ENCODE results near the gene CIITA.

Gene CIITA

DNA sequence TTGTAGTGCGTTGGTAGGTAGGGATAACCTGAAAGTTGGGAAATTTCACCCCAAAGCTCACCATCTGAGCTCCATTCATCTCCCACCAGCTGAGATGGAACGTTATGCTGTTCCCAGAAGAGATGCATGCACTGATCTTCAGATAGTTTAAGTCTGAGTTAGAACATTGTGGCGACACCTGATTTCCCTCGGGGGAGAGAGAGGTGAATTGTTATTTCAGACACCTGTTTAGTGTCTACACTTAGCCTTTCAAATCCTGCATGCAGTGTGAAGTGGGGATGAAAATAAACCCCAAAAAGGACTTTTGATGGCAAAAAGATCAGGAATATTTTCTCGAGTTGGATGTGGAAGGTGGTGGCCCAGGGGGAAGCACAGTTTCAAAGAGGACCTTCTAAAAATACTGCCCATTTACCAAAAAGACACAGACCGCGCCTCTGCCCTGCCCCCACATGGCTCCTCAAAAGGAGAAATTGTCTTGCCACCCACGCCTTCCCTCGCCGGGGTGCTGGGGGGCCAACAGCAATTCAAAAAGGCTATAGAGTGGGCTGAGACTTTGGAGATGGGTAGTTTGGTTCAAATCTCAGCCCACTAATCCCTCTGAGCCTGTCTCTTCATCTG lies 11.4 kb downstream of the CIITA start:
- Histone ChIP-seq H3K36me3 (ENCODE audit: control insufficient read depth, insufficient read depth, low read length, severe bottlenecking) (no peaks in the 10 kb centered on the region), H3K4me3 (ENCODE audit: low read length) (no peak overlapping the region), H3K27me3 (replicated peaks; ENCODE audit: control insufficient read depth, insufficient read depth, low read length) (peaks cover 5% of the 10 kb centered on the region), H3K4me1 (ENCODE audit: control insufficient read depth, insufficient read depth, low read length) (no peaks in the 10 kb centered on the region), H3K9ac (ENCODE audit: low read length) (no peak overlapping the region), H3K9me3 (ENCODE audit: control insufficient read depth, low read length) (no peaks in the 10 kb centered on the region)
- DNase-seq (ENCODE audit: low read depth) = no peak

DNA sequence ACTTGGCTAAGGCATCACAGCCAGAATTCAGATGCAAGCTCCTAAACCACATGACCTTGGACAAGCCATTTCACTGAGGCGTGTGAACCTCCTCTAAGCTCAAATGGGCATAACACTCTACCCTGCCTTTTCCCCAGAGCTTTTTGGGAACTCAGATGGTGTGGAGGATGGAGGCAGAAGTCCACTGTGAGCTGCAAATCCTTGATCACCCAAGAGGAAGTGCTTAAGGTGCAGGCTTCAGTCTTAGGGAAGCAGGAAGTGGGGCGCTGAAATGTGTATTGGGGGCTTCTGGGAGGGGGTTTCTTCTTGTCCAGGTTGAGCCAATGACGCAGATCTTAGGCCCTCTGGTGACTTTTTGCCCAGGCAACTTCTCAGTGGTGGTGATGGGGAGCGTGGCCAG lies 12.9 kb downstream of the CIITA start:
- DNase-seq (ENCODE audit: low read depth) = no peak
- Histone ChIP-seq H3K27me3 (replicated peaks; ENCODE audit: control insufficient read depth, insufficient read depth, low read length) (peaks cover 5% of the 10 kb centered on the region), H3K9ac (ENCODE audit: low read length) (no peak overlapping the region), H3K4me3 (ENCODE audit: low read length) (no peak overlapping the region), H3K36me3 (ENCODE audit: control insufficient read depth, insufficient read depth, low read length, severe bottlenecking) (no peaks in the 10 kb centered on the region), H3K9me3 (ENCODE audit: control insufficient read depth, low read length) (no peaks in the 10 kb centered on the region), H3K4me1 (ENCODE audit: control insufficient read depth, insufficient read depth, low read length) (no peaks in the 10 kb centered on the region)

DNA sequence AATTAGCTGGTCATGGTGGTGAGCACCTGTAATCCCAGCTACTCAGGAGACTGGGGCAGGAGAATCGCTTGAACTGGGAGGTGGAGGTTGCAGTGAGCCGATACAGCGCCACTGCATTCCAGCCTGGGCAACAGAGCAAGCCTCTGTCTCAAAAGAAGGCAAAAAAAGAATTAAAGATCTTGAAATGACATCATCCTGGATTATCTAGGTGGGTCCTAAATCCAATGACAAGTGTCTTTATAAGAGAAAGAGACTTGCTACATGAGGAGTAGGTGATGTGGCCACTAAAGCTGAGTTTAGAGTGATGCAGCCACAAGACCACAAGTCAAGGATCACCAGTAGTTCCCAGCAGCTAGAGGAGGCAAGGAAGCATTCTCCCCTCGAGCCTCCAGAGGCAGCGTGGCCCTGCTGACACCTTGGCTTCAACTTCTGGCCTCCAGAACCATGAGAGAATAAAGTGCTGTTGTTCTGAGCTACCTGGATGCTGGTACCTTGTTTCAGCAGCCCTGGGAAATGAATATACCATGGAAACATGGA lies 15.8 kb downstream of the CIITA start:
- H3K9me3 ChIP-seq (ENCODE audit: control insufficient read depth, low read length) = no peaks in the 10 kb centered on the region
- no peaks in the 10 kb centered on the region for H3K4me1 ChIP-seq (ENCODE audit: control insufficient read depth, insufficient read depth, low read length)
- peaks cover 5% of the 10 kb centered on the region for H3K27me3 ChIP-seq (replicated peaks; ENCODE audit: control insufficient read depth, insufficient read depth, low read length)
- DNase-seq (ENCODE audit: low read depth) = no peak
- no peaks in the 10 kb centered on the region for H3K36me3 ChIP-seq (ENCODE audit: control insufficient read depth, insufficient read depth, low read length, severe bottlenecking)
- H3K4me3 ChIP-seq (ENCODE audit: low read length) = no peak overlapping the region
- H3K9ac ChIP-seq (ENCODE audit: low read length) = no peak overlapping the region

DNA sequence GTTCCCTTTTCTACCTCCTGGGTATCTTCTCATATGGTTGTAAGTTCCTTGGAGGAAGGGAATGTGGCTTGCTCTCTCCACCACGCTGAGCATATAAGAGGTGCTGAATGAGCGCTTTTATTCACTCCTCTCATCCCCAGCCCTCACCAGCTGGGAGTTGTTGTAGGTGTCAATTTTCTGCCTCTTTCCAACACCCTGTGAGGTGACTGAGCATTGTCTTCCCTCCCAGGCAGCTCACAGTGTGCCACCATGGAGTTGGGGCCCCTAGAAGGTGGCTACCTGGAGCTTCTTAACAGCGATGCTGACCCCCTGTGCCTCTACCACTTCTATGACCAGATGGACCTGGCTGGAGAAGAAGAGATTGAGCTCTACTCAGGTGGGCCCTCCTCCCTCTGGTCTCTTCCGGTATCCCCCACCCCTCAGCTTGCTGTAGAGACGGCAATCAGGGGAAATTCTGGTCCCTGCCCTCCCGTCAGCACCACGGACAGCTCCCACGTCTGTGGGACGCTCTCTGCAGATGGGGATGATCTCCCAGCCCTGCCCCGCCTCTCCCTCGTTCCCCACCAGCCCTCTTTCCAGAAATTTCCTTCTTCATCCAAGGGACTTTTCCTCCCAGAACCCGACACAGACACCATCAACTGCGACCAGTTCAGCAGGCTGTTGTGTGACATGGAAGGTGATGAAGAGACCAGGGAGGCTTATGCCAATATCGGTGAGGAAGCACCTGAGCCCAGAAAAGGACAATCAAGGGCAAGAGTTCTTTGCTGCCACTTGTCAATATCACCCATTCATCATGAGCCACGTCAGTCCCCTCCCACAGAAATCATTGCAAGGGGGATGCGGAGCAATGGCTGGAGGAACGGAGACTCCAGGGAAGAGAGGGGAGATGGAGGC lies 18.3 kb downstream of the CIITA start:
- no peaks in the 10 kb centered on the region for H3K9me3 ChIP-seq (ENCODE audit: control insufficient read depth, low read length)
- H3K36me3 ChIP-seq (ENCODE audit: control insufficient read depth, insufficient read depth, low read length, severe bottlenecking) = no peaks in the 10 kb centered on the region
- H3K9ac ChIP-seq (ENCODE audit: low read length) = no peak overlapping the region
- H3K4me1 ChIP-seq (ENCODE audit: control insufficient read depth, insufficient read depth, low read length) = no peaks in the 10 kb centered on the region
- H3K27me3 ChIP-seq (replicated peaks; ENCODE audit: control insufficient read depth, insufficient read depth, low read length) = peaks cover 5% of the 10 kb centered on the region
- no peak overlapping the region for H3K4me3 ChIP-seq (ENCODE audit: low read length)
- peak; percentile 64 for DNase-seq (ENCODE audit: low read depth)

DNA sequence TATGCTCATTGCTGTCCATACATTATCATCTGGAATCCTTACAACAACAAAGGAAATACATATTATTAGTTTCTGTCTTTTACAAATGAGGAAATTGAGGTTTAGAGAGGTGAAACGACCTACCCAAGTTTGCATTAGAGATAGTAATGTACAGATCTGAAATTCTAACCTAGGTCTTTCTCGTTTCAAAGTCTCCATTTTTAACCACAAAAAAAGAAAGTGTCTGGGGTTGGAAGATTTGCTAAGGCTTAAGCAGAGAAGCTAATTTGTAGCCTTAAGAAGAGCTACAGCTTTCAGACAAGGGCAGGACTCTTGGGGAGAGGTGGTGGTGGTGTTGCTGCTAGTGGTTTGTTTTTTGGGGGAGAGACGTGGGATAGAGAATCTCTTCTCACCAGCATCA lies 19.2 kb downstream of the CIITA start:
- no peak overlapping the region for H3K9ac ChIP-seq (ENCODE audit: low read length)
- H3K4me1 ChIP-seq (ENCODE audit: control insufficient read depth, insufficient read depth, low read length) = no peaks in the 10 kb centered on the region
- H3K4me3 ChIP-seq (ENCODE audit: low read length) = no peak overlapping the region
- H3K27me3 ChIP-seq (replicated peaks; ENCODE audit: control insufficient read depth, insufficient read depth, low read length) = peaks cover 5% of the 10 kb centered on the region
- no peaks in the 10 kb centered on the region for H3K36me3 ChIP-seq (ENCODE audit: control insufficient read depth, insufficient read depth, low read length, severe bottlenecking)
- no peaks in the 10 kb centered on the region for H3K9me3 ChIP-seq (ENCODE audit: control insufficient read depth, low read length)
- DNase-seq (ENCODE audit: low read depth) = no peak

DNA sequence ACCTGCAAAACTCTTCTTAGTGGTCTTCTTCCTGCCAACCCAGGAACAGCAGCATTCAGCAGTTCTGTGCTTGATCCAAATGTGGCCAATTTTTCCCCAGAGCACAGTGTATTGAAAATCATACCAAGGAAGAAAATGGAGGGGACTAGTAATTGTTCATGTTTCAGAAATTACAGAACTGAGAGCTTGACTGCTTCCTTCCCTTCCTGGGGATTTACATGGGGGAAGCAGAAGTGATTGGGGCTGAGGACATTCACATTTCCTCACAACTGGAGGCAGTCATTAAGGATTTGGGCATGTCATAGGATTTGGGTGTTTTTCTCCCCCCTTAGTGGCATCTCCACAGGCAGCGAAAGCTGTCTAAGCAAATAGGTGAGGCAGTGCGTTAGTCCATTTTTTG lies 19.7 kb downstream of the CIITA start:
- H3K36me3 ChIP-seq (ENCODE audit: control insufficient read depth, insufficient read depth, low read length, severe bottlenecking) = no peaks in the 10 kb centered on the region
- H3K9ac ChIP-seq (ENCODE audit: low read length) = no peak overlapping the region
- no peak for DNase-seq (ENCODE audit: low read depth)
- peaks cover 5% of the 10 kb centered on the region for H3K27me3 ChIP-seq (replicated peaks; ENCODE audit: control insufficient read depth, insufficient read depth, low read length)
- no peak overlapping the region for H3K4me3 ChIP-seq (ENCODE audit: low read length)
- no peaks in the 10 kb centered on the region for H3K9me3 ChIP-seq (ENCODE audit: control insufficient read depth, low read length)
- H3K4me1 ChIP-seq (ENCODE audit: control insufficient read depth, insufficient read depth, low read length) = no peaks in the 10 kb centered on the region

DNA sequence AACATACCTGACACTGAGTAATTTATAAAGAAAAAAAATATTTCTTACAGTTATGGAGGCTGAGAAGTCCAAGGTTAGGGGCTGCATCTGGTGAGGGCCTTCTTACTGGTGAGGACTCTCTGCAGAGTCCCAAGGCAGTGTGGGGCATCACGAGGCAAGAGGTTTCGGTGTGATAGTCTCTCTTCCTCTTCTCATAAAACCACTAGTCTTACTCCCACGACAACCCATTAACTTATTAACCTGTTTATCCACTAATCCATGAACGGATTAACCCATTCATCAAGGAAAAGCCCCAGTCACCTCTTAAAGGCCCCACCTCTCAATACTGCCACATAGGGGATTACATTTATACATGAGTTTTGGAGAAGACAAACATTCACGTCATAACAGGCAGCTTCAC lies 20.1 kb downstream of the CIITA start:
- Histone ChIP-seq H3K36me3 (ENCODE audit: control insufficient read depth, insufficient read depth, low read length, severe bottlenecking) (no peaks in the 10 kb centered on the region), H3K9ac (ENCODE audit: low read length) (no peak overlapping the region), H3K9me3 (ENCODE audit: control insufficient read depth, low read length) (no peaks in the 10 kb centered on the region), H3K4me3 (ENCODE audit: low read length) (no peak overlapping the region), H3K4me1 (ENCODE audit: control insufficient read depth, insufficient read depth, low read length) (no peaks in the 10 kb centered on the region), H3K27me3 (replicated peaks; ENCODE audit: control insufficient read depth, insufficient read depth, low read length) (peaks cover 5% of the 10 kb centered on the region)
- DNase-seq (ENCODE audit: low read depth) = no peak

DNA sequence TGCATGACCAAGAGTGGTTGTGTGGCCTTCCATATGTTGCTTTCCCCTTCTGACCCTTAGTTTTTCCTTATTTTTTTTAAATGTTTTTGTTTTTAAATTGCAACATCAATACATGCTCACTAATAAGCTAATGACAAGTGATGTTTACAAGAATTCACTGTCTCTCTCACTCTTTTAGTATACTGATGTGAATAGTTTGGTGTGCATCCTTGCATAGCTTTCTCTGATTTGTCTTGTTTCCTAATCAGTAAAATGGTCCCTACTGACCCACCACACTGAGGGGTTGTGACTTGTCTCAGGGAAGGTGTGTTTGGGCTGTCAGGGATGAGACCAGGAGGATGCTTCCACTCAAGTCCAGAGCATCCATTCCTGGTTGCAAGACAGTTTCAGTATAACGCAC lies 26.0 kb downstream of the CIITA start:
- no peak overlapping the region for H3K4me3 ChIP-seq (ENCODE audit: low read length)
- H3K9me3 ChIP-seq (ENCODE audit: control insufficient read depth, low read length) = peaks cover 10% of the 10 kb centered on the region
- H3K9ac ChIP-seq (ENCODE audit: low read length) = no peak overlapping the region
- no peaks in the 10 kb centered on the region for H3K36me3 ChIP-seq (ENCODE audit: control insufficient read depth, insufficient read depth, low read length, severe bottlenecking)
- DNase-seq (ENCODE audit: low read depth) = no peak
- H3K27me3 ChIP-seq (replicated peaks; ENCODE audit: control insufficient read depth, insufficient read depth, low read length) = no peaks in the 10 kb centered on the region
- H3K4me1 ChIP-seq (ENCODE audit: control insufficient read depth, insufficient read depth, low read length) = no peaks in the 10 kb centered on the region

DNA sequence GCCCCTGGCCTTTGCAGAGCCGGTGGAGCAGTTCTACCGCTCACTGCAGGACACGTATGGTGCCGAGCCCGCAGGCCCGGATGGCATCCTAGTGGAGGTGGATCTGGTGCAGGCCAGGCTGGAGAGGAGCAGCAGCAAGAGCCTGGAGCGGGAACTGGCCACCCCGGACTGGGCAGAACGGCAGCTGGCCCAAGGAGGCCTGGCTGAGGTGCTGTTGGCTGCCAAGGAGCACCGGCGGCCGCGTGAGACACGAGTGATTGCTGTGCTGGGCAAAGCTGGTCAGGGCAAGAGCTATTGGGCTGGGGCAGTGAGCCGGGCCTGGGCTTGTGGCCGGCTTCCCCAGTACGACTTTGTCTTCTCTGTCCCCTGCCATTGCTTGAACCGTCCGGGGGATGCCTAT lies 29.5 kb downstream of the CIITA start:
- H3K27me3 ChIP-seq (replicated peaks; ENCODE audit: control insufficient read depth, insufficient read depth, low read length) = no peaks in the 10 kb centered on the region
- no peaks in the 10 kb centered on the region for H3K36me3 ChIP-seq (ENCODE audit: control insufficient read depth, insufficient read depth, low read length, severe bottlenecking)
- no peak overlapping the region for H3K9ac ChIP-seq (ENCODE audit: low read length)
- H3K9me3 ChIP-seq (ENCODE audit: control insufficient read depth, low read length) = peaks cover 10% of the 10 kb centered on the region
- DNase-seq (ENCODE audit: low read depth) = no peak
- H3K4me3 ChIP-seq (ENCODE audit: low read length) = no peak overlapping the region
- H3K4me1 ChIP-seq (ENCODE audit: control insufficient read depth, insufficient read depth, low read length) = no peaks in the 10 kb centered on the region

DNA sequence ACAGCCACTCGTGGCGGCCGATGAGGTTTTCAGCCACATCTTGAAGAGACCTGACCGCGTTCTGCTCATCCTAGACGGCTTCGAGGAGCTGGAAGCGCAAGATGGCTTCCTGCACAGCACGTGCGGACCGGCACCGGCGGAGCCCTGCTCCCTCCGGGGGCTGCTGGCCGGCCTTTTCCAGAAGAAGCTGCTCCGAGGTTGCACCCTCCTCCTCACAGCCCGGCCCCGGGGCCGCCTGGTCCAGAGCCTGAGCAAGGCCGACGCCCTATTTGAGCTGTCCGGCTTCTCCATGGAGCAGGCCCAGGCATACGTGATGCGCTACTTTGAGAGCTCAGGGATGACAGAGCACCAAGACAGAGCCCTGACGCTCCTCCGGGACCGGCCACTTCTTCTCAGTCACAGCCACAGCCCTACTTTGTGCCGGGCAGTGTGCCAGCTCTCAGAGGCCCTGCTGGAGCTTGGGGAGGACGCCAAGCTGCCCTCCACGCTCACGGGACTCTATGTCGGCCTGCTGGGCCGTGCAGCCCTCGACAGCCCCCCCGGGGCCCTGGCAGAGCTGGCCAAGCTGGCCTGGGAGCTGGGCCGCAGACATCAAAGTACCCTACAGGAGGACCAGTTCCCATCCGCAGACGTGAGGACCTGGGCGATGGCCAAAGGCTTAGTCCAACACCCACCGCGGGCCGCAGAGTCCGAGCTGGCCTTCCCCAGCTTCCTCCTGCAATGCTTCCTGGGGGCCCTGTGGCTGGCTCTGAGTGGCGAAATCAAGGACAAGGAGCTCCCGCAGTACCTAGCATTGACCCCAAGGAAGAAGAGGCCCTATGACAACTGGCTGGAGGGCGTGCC lies 30.1 kb downstream of the CIITA start:
- Histone ChIP-seq H3K4me1 (ENCODE audit: control insufficient read depth, insufficient read depth, low read length) (no peaks in the 10 kb centered on the region), H3K9me3 (ENCODE audit: control insufficient read depth, low read length) (peaks cover 10% of the 10 kb centered on the region), H3K4me3 (ENCODE audit: low read length) (no peak overlapping the region), H3K27me3 (replicated peaks; ENCODE audit: control insufficient read depth, insufficient read depth, low read length) (no peaks in the 10 kb centered on the region), H3K9ac (ENCODE audit: low read length) (no peak overlapping the region), H3K36me3 (ENCODE audit: control insufficient read depth, insufficient read depth, low read length, severe bottlenecking) (no peaks in the 10 kb centered on the region)
- DNase-seq (ENCODE audit: low read depth) = no peak

DNA sequence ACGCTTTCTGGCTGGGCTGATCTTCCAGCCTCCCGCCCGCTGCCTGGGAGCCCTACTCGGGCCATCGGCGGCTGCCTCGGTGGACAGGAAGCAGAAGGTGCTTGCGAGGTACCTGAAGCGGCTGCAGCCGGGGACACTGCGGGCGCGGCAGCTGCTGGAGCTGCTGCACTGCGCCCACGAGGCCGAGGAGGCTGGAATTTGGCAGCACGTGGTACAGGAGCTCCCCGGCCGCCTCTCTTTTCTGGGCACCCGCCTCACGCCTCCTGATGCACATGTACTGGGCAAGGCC lies 30.7 kb downstream of the CIITA start:
- Histone ChIP-seq H3K27me3 (replicated peaks; ENCODE audit: control insufficient read depth, insufficient read depth, low read length) (no peaks in the 10 kb centered on the region), H3K4me3 (ENCODE audit: low read length) (no peak overlapping the region), H3K9ac (ENCODE audit: low read length) (no peak overlapping the region), H3K36me3 (ENCODE audit: control insufficient read depth, insufficient read depth, low read length, severe bottlenecking) (no peaks in the 10 kb centered on the region), H3K4me1 (ENCODE audit: control insufficient read depth, insufficient read depth, low read length) (no peaks in the 10 kb centered on the region), H3K9me3 (ENCODE audit: control insufficient read depth, low read length) (peaks cover 7% of the 10 kb centered on the region)
- DNase-seq (ENCODE audit: low read depth) = no peak
